GM21619 (cell line): Measurements from ENCODE around the gene NTRK2.
A peak's percentile ranks its signal among the peaks of the same experiment; 100 is the strongest.

Experiments used
- ATAC-seq: cut with Tn5 transposase; IDR thresholded peaks from one replicate; pipeline ENCODE4 v1.9.1; 2021; ENCODE audit not compliant: unreplicated experiment

Gene NTRK2

GRCh38 chr9:84932915-84933527 is 263.5 kb downstream of the NTRK2 start:
- ATAC-seq = no peak

GRCh38 chr9:84935528-84936117 is 266.1 kb downstream of the NTRK2 start:
- ATAC-seq = no peak

- ATAC-seq = no peak
Measured at GRCh38 chr9:84937180-84937579, 267.7 kb downstream of the NTRK2 start.

- ATAC-seq = no peak
Measured at GRCh38 chr9:84937581-84937980, 268.1 kb downstream of the NTRK2 start.

GRCh38 chr9:84939774-84940173 is 270.2 kb downstream of the NTRK2 start:
- no peak for ATAC-seq

- peak; percentile 49 for ATAC-seq
Measured at GRCh38 chr9:84940294-84940693, 270.8 kb downstream of the NTRK2 start.

GRCh38 chr9:84941792-84942191 is 272.3 kb downstream of the NTRK2 start:
- ATAC-seq = no peak

GRCh38 chr9:84943482-84944050 is 274.0 kb downstream of the NTRK2 start:
- ATAC-seq = no peak

- no peak for ATAC-seq
Measured at GRCh38 chr9:84945878-84946538, 276.5 kb downstream of the NTRK2 start.

GRCh38 chr9:84947412-84947972 is 278.0 kb downstream of the NTRK2 start:
- ATAC-seq = no peak

GRCh38 chr9:84949258-84949657 is 279.7 kb downstream of the NTRK2 start:
- ATAC-seq = no peak

GRCh38 chr9:84949971-84950370 is 280.4 kb downstream of the NTRK2 start:
- no peak for ATAC-seq

- ATAC-seq = no peak
Measured at GRCh38 chr9:84950879-84951811, 281.6 kb downstream of the NTRK2 start.

- no peak for ATAC-seq
Measured at GRCh38 chr9:84953252-84953773, 283.8 kb downstream of the NTRK2 start.

GRCh38 chr9:84953797-84954705 is 284.5 kb downstream of the NTRK2 start:
- ATAC-seq = peak; percentile 95

- no peak for ATAC-seq
Measured at GRCh38 chr9:84955155-84955554, 285.6 kb downstream of the NTRK2 start.

- no peak for ATAC-seq
Measured at GRCh38 chr9:84955971-84956370, 286.4 kb downstream of the NTRK2 start.

- no peak for ATAC-seq
Measured at GRCh38 chr9:84959339-84959738, 289.8 kb downstream of the NTRK2 start.
